Hepatocyte (in vitro differentiated cells): ENCODE data around the gene OPN3. TPM values are rescaled to one million over a fixed set of nuclear protein-coding genes. Genes with fewer than 3 reads are reported as not detected.

Source experiments
- DNase-seq: peaks from one replicate; pipeline ENCODE4 v3.0.0-alpha.2; 2016; ENCODE audit warnings: low spot score
- H2AFZ ChIP-seq: fragments of 200-600 bp; sonication (generic); 2 replicates; pipeline ENCODE4 v1.6.0; 2016; ENCODE audit warnings: antibody characterized with exemption, mild to moderate bottlenecking
- H3K27ac ChIP-seq: fragments of 200-600 bp; sonication (generic); 2 replicates; pipeline ENCODE4 v1.5.1; 2016; ENCODE audit warnings: mild to moderate bottlenecking
- H3K27me3 ChIP-seq: fragments of 200-600 bp; sonication (generic); 2 replicates; pipeline ENCODE4 v1.6.1; 2016
- H3K36me3 ChIP-seq: fragments of 200-600 bp; sonication (generic); replicated peaks from 2 replicates; pipeline ENCODE4 v1.5.1; 2016; ENCODE audit warnings: low read depth; ENCODE audit not compliant: insufficient read depth
- H3K4me1 ChIP-seq: fragments of 200-600 bp; sonication (generic); 2 replicates; pipeline ENCODE4 v1.5.1; 2016; ENCODE audit warnings: mild to moderate bottlenecking, moderate library complexity; ENCODE audit not compliant: insufficient read depth
- H3K4me2 ChIP-seq: fragments of 200-600 bp; sonication (generic); 2 replicates; pipeline ENCODE4 v1.6.0; 2016
- H3K4me3 ChIP-seq: fragments of 200-600 bp; sonication (generic); 2 replicates; pipeline ENCODE4 v1.5.1; 2016; ENCODE audit warnings: mild to moderate bottlenecking
- H3K79me2 ChIP-seq: fragments of 200-600 bp; sonication (generic); 2 replicates; pipeline ENCODE4 v1.6.0; 2017; ENCODE audit warnings: mild to moderate bottlenecking
- H3K9me2 ChIP-seq: fragments of 200-600 bp; sonication (generic); replicated peaks from 2 replicates; pipeline ENCODE4 v1.6.0; 2017; ENCODE audit warnings: mild to moderate bottlenecking; ENCODE audit not compliant: insufficient read depth
- H3K9me3 ChIP-seq: fragments of 200-600 bp; sonication (generic); 2 replicates; pipeline ENCODE4 v1.5.1; 2016; ENCODE audit warnings: low read depth, mild to moderate bottlenecking
- H4K20me1 ChIP-seq: fragments of 200-600 bp; sonication (generic); 2 replicates; pipeline ENCODE4 v1.6.0; 2016; ENCODE audit warnings: mild to moderate bottlenecking; ENCODE audit not compliant: insufficient read depth, poor library complexity, severe bottlenecking
- EZH2 ChIP-seq: fragments of 200-600 bp; sonication (generic); IDR thresholded peaks from 2 replicates; pipeline ENCODE4 v1.6.1; 2016; ENCODE audit warnings: antibody characterized with exemption, mild to moderate bottlenecking, borderline replicate concordance
- EZH2phosphoT487 ChIP-seq: fragments of 200-600 bp; sonication (generic); IDR thresholded peaks from one replicate; pipeline ENCODE4 v1.6.1; 2018; ENCODE audit warnings: antibody characterized with exemption, mild to moderate bottlenecking, low read depth, moderate library complexity; ENCODE audit not compliant: unreplicated experiment, severe bottlenecking
- WGBS: methylation state at CpG from one replicate; pipeline ENCODE4 v1.1.6; 2016; ENCODE audit warnings: low lambda C conversion rate; ENCODE audit errors: missing lambda C conversion rate; 5-methylcytosine and 5-hydroxymethylcytosine counted together
- polyA plus RNA-seq: library from polyadenylated mRNA; unstranded; fragments of >200 nt; fragmentation: Nextera tagmentation; extraction: Ambion mirVana; gene quantifications from 2 replicates; pipeline ENCODE4 v1.2.1, GENCODE V29; 2016
- total RNA-seq: library from RNA; depleted of rRNA; stranded (reverse); fragments of >200 nt; gene quantifications from 2 replicates; pipeline ENCODE4 v1.2.3, GENCODE V29; 2014
- TF ChIP-seq, protein P1 (sequence below): fragments of 200-600 bp; sonication (generic); IDR thresholded peaks from 2 replicates; pipeline ENCODE4 v1.5.1; 2016; ENCODE audit warnings: antibody characterized with exemption, mild to moderate bottlenecking; ENCODE audit not compliant: poor library complexity

Gene OPN3
- total and polyA plus RNA-seq, 2 experiments from 2014 or later: 40.0 to 75.8 TPM

DNA sequence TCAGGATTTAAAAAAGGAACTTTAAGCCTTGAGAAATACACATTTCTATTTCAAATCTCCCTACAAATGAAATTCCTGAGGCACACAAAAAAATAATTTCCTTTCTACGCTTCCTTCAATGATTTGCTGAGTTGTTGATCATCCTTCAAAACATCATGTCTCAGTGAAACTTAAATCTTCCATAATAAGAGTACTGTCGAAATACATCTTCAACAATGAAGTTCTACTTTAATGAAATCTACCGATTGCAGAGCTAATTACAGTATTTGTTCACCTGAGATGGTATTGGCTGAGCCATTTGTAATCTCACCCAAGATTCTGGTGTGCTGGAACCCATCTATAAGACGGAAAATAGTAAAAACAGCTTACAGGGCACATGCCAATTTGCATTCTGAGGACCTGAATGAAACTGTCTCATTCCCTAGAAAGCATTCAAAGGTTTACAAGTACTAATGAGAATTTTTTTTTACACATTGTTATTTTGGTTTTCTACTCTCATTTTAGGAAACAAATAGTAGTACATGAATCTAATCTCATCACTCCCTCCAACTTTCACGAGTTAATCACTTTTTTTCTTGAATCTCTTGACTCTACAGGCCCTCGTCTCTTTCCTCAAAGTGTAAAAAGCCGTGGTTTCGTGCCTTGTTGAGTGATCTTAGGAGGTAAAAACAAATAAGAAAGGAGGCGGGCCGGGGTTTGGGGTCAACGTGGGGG is 1.1 kb downstream of the OPN3 start:
- no peaks in the 10 kb centered on the region for H4K20me1 ChIP-seq
- peaks cover 35% of the 10 kb centered on the region for H3K79me2 ChIP-seq
- no peak for DNase-seq
- 12% methylated on average over 11 of the region's 11 CpGs for WGBS
- H2AFZ ChIP-seq: peak overlapping the region; percentile 96
- H3K4me3 ChIP-seq: peak overlapping the region; percentile 86
- no peaks in the 10 kb centered on the region for H3K9me2 ChIP-seq
- TF ChIP-seq EZH2: no peak
- TF ChIP-seq, protein P1, sequence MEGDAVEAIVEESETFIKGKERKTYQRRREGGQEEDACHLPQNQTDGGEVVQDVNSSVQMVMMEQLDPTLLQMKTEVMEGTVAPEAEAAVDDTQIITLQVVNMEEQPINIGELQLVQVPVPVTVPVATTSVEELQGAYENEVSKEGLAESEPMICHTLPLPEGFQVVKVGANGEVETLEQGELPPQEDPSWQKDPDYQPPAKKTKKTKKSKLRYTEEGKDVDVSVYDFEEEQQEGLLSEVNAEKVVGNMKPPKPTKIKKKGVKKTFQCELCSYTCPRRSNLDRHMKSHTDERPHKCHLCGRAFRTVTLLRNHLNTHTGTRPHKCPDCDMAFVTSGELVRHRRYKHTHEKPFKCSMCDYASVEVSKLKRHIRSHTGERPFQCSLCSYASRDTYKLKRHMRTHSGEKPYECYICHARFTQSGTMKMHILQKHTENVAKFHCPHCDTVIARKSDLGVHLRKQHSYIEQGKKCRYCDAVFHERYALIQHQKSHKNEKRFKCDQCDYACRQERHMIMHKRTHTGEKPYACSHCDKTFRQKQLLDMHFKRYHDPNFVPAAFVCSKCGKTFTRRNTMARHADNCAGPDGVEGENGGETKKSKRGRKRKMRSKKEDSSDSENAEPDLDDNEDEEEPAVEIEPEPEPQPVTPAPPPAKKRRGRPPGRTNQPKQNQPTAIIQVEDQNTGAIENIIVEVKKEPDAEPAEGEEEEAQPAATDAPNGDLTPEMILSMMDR: no peak
- TF ChIP-seq EZH2phosphoT487: no peak
- H3K9me3 ChIP-seq: no peaks in the 10 kb centered on the region
- no peaks in the 10 kb centered on the region for H3K36me3 ChIP-seq
- H3K4me2 ChIP-seq: peak overlapping the region; percentile 80
- peak overlapping the region; percentile 90 for H3K27ac ChIP-seq
- H3K27me3 ChIP-seq: no peaks in the 10 kb centered on the region
- H3K4me1 ChIP-seq: peaks cover 24% of the 10 kb centered on the region

DNA sequence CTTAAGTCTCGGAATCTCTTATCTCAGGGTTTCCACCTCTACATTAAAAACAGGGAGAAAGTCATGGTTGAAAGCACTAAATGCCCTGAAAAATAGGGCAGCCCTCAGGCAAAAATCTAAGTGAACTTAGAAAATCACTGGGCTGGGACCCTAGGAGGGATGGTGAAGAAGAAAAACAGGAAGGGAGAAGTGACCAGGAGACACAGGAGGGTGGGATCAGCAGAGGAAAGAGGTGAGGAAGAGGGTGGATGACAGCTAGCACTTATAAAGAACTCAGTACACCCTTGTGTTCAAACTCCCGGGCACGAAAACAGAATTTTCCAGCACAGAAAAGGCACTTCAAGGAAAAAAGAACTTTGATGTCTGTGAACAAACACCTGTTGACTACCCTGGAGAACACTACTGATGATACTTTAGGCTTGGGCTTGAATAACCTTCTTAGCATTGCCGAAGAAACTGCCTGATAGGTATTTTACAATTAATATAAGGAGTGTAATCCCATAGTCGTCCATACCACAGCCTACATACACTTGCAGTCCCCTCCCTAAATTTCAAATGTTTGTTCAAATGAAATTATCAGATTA is 2.0 kb downstream of the OPN3 start:
- Histone ChIP-seq H3K9me3 (no peaks in the 10 kb centered on the region), H4K20me1 (no peaks in the 10 kb centered on the region), H3K4me3 (peak overlapping the region; percentile 86), H2AFZ (no peak overlapping the region), H3K79me2 (peaks cover 35% of the 10 kb centered on the region), H3K4me2 (peak overlapping the region; percentile 80), H3K27me3 (no peaks in the 10 kb centered on the region), H3K36me3 (no peaks in the 10 kb centered on the region), H3K27ac (no peak overlapping the region), H3K4me1 (peaks cover 24% of the 10 kb centered on the region), H3K9me2 (no peaks in the 10 kb centered on the region)
- WGBS: 58% methylated on average over 5 of the region's 5 CpGs
- TF ChIP-seq EZH2phosphoT487: no peak
- no peak for TF ChIP-seq EZH2
- TF ChIP-seq, protein P1: no peak
- no peak for DNase-seq

DNA sequence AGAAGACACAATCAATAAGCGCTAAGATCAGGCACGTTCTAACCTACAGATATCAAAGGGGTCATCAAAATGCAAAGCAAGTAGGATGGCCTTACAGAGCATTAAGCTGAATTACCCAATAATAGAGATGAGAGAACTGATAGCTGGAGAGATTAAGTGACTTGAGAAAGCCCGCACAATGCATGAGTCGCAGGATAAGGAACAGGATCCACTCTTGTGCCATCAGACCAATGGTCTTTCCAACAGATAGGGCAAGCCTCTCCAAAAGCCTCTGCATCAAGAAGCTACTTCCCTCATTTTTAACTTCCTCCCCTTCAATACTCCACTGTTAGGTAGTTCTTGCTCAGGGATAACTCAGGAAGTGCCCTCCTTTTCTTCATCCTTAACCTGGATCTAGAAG is 2.6 kb downstream of the OPN3 start:
- H3K27ac ChIP-seq: no peak overlapping the region
- H3K36me3 ChIP-seq: no peaks in the 10 kb centered on the region
- H2AFZ ChIP-seq: no peak overlapping the region
- no peak for DNase-seq
- no peaks in the 10 kb centered on the region for H4K20me1 ChIP-seq
- H3K9me3 ChIP-seq: no peaks in the 10 kb centered on the region
- peak overlapping the region; percentile 10 for H3K4me3 ChIP-seq
- 64% methylated on average over 4 of the region's 4 CpGs for WGBS
- H3K4me2 ChIP-seq: peak overlapping the region; percentile 80
- H3K9me2 ChIP-seq: no peaks in the 10 kb centered on the region
- H3K4me1 ChIP-seq: peaks cover 24% of the 10 kb centered on the region
- TF ChIP-seq, protein P1: no peak
- TF ChIP-seq EZH2 (no peak), EZH2phosphoT487 (no peak)
- no peaks in the 10 kb centered on the region for H3K27me3 ChIP-seq
- peaks cover 35% of the 10 kb centered on the region for H3K79me2 ChIP-seq
